Mesothelial cell of epicardium (in vitro differentiated cells): Measurements from ENCODE around the gene HOXA10. TPM values are rescaled to one million over a fixed set of nuclear protein-coding genes. Genes with fewer than 3 reads are reported as not detected.

Source experiments
- DNase-seq, 2 experiments: peaks; one replicate each; pipeline ENCODE4 v3.0.0; 2021; ENCODE audit warnings: low spot score in 2 of 2; ENCODE audit not compliant: unreplicated experiment in 2 of 2
- H3K27ac Mint-ChIP-seq: 2 replicates; pipeline ENCODE4 v1.8.0; 2021; ENCODE audit warnings: mixed read lengths
- H3K27me3 Mint-ChIP-seq: 2 replicates; pipeline ENCODE4 v1.8.0; 2021; ENCODE audit warnings: low read depth, mixed read lengths
- H3K36me3 Mint-ChIP-seq: 2 replicates; pipeline ENCODE4 v1.8.0; 2021; ENCODE audit warnings: mixed read lengths
- H3K4me1 Mint-ChIP-seq: 2 replicates; pipeline ENCODE4 v1.8.0; 2021; ENCODE audit warnings: mixed read lengths
- H3K4me3 Mint-ChIP-seq: 2 replicates; pipeline ENCODE4 v1.8.0; 2021; ENCODE audit warnings: mild to moderate bottlenecking, moderate library complexity, mixed read lengths
- H3K9me3 Mint-ChIP-seq: 2 replicates; pipeline ENCODE4 v1.8.0; 2021; ENCODE audit warnings: mixed read lengths
- total RNA-seq: library from RNA; stranded (reverse); gene quantifications from 3 replicates; pipeline ENCODE4 v1.2.1, GENCODE V29; 2021
- TF ChIP-seq, protein P1 (sequence below): fragments of 200-600 bp; sonication (generic); IDR thresholded peaks from one replicate; pipeline ENCODE4 v1.5.0; 2021; ENCODE audit warnings: antibody characterized with exemption; ENCODE audit not compliant: unreplicated experiment

The HOXA10 gene
- total RNA-seq, 1 donor from 2014 or later: 14.4 TPM

DNA sequence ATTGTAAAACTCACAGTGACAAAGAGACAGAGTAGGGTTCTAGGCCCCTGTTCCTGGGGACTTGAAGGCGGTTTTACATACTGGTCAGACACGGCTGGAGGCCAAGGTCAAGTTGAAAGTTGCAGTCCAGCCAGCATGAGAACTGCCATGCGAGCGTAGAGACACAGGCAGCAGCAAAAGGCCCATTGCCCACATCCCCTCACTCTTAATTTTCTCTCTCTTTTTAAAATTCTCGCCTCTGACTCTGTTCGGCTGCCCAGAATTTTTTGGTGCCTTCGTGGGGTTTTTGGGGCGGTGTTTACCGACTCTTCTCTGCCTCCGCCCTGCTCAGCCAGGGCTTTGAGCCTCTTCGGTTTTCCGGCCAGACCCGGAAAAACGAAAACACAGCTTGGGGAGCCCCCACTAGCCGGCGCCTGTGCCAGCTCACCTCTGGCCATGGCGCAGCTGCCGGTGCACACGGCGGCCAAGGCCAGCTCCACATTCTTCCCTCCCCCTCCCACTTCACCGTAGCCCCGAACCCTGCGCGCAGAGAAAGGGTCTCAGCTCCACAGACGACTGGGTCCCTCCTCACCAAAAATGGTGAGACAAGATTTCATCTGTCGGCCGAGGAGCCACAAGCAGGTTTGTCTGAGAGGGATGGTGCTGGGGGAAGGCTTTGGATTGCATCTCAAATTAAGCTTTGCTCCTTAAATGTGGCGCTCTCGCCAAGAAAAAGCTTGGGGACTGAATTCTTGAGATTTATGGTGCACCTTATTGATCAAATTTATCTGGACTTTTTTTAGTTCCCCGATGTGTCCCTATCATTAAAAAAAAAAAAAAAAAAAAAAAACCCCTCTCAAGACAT is 28.1 kb upstream of the HOXA10 start:
- Mint-ChIP-seq H3K4me3 (peak overlapping the region; percentile 75), H3K4me1 (peaks cover 28% of the 10 kb centered on the region), H3K9me3 (no peaks in the 10 kb centered on the region), H3K36me3 (no peaks in the 10 kb centered on the region), H3K27me3 (peaks cover 93% of the 10 kb centered on the region), H3K27ac (peak overlapping the region; percentile 70)
- peak in 1 of 2 experiments; percentile 39 for DNase-seq
- TF ChIP-seq, protein P1, sequence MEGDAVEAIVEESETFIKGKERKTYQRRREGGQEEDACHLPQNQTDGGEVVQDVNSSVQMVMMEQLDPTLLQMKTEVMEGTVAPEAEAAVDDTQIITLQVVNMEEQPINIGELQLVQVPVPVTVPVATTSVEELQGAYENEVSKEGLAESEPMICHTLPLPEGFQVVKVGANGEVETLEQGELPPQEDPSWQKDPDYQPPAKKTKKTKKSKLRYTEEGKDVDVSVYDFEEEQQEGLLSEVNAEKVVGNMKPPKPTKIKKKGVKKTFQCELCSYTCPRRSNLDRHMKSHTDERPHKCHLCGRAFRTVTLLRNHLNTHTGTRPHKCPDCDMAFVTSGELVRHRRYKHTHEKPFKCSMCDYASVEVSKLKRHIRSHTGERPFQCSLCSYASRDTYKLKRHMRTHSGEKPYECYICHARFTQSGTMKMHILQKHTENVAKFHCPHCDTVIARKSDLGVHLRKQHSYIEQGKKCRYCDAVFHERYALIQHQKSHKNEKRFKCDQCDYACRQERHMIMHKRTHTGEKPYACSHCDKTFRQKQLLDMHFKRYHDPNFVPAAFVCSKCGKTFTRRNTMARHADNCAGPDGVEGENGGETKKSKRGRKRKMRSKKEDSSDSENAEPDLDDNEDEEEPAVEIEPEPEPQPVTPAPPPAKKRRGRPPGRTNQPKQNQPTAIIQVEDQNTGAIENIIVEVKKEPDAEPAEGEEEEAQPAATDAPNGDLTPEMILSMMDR: no peak

DNA sequence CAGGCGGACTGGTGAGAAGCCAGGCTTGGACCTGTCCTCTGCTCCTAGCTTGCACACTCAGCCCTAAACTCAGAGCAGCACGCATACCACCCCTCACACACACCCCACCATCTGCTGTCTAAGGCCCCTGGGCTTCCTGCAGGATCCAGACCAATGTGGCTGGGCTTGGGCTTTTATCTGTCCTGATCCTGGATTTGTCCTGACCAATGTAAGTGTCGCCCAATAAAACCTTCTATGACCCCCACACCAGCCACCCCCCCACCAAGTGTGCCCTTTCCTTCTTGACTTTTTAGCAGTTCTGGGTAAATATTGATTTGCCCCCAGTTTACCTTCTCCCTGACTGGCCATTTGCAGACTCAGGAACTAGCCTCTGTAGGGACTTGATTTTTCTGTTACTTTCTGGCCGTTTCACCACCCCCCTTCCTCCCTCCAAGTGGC is 27.5 kb upstream of the HOXA10 start:
- Mint-ChIP-seq H3K36me3 (no peaks in the 10 kb centered on the region), H3K4me1 (peaks cover 28% of the 10 kb centered on the region), H3K27me3 (peaks cover 93% of the 10 kb centered on the region), H3K27ac (peak overlapping the region; percentile 70), H3K9me3 (no peaks in the 10 kb centered on the region), H3K4me3 (peak overlapping the region; percentile 75)
- TF ChIP-seq, protein P1: no peak
- DNase-seq: peak in 1 of 2 experiments; percentile 38

DNA sequence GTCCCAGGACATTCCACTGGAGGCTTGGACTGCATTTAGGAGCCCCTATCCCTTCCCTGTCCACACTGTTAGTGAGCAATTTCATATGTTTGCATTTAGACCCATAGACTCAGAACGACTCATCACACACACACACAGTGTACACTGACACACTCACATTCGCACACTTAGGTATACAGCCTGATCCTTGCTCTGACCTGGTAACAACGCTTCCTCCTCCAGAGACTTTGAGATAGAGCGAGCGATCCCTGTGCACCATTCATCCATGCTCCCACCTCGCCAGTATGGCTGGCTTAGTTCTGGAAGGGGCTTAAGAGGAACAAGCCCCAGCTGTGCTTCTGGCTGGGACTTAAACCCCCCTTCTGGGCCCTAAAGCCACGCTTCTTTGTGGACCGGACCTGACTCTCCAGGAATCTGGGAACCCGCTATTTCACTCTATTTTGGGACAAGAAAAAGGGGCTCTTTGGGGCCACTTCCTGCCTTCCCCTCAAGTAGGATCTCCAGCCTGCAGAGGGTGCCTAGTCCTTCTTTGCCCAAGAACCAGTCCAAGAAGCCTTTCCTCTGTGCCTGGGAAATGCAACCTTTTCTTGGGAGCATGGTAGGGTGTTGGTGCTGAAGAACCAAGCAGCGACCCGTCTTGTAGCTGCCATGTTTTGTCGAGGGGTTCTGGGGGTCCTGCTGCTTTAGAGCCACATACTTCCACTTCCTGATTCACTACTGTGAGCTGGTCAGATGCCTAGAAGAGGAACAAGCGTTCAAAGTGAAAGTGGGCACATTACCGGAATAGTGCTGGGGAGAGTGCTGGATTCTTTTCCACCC is 26.9 kb upstream of the HOXA10 start:
- Mint-ChIP-seq H3K36me3 (no peaks in the 10 kb centered on the region), H3K27ac (peak overlapping the region; percentile 70), H3K27me3 (peaks cover 91% of the 10 kb centered on the region), H3K4me3 (peak overlapping the region; percentile 75), H3K9me3 (no peaks in the 10 kb centered on the region), H3K4me1 (peaks cover 26% of the 10 kb centered on the region)
- TF ChIP-seq, protein P1: no peak
- DNase-seq: peak in 1 of 2 experiments; percentile 38

DNA sequence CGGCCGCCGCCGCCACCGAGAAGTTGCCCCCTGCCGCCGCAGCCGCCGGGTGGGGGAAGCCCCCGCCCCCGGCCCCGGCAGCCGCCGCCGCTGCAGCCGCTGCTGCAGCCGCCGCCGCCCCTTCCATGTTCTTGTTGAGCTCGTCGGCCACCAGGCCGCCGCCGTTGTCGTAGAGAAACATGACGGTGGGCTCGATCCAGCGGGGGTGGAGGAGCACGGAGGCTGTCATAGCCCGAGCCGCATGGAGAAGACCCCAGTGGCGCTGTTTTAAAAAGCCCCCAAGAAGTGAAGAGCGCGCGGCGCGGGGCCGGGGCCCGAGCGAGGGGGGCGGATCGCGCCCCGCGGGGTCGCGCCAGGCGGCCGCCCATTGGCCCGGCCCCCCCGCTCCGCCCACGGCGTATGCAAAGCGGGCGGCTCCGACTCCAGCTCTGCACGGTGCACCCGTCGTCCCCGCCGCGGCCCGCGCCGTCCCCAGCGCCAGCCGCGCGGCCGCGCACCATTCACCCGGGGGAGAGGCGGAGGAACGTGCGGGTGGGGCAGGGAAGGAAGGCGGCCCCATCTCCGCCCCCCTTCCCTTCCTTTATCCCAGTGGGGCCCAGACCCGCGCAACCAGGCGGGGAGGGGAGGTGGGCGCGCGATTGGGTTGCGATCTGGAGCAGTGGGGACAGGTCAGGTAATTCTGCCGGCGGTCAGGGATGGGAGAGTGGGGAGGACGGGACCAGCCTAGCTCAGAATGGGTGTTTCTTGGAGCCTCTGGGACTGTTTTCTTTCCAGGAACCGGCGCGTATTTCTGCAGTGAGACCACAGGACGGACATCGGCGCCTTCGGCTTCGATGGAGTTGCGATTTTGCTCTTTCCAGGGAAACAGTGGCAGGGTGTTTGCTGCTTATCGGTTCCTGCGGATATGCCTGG is 26.0 kb upstream of the HOXA10 start, which contains the start of gene HOXA13:
TSS of gene HOXA13 (minus strand) at position 243 of the 912 bp plus-strand sequence. CDS start at position 229, 14 bp downstream.
- Mint-ChIP-seq H3K4me1 (peaks cover 23% of the 10 kb centered on the region), H3K9me3 (no peaks in the 10 kb centered on the region), H3K36me3 (no peaks in the 10 kb centered on the region), H3K4me3 (peak within 1 kb of the TSS; percentile 84), H3K27ac (peak within 1 kb of the TSS; percentile 86), H3K27me3 (peaks cover 90% of the 10 kb centered on the region)
- TF ChIP-seq, protein P1: no peak
- peak in 1 of 2 experiments; percentile 72 for DNase-seq
